ENCODE measurements around the gene SLC33A1.
A peak's percentile ranks its signal among the peaks of the same experiment; 100 is the strongest.

Gene SLC33A1

GRCh38 chr3:155791190-155791589 lies 63.0 kb downstream of the SLC33A1 start:
- Histone ChIP-seq H3K36me3 (peaks cover 0 to 13% (median 0%) of the 10 kb centered on the region in 11 experiments; a peak in 3 of 22 replicates), H4K20me1 (no peaks in the 10 kb centered on the region), H3K9ac (no peak overlapping the region), H3K27ac (peak overlapping the region in 4 of 11 experiments; percentile 16 to 43 (median 36); a peak in 5 of 22 replicates), H3K9me3 (replicated peaks in 1 of 11) (peaks cover 0 to 26% (median 15%) of the 10 kb centered on the region in 11 experiments; a peak in 15 of 22 replicates), H3K4me2 (peak overlapping the region in 1 of 11 experiments; percentile 15; a peak in 1 of 22 replicates), H3K27me3 (no peaks in the 10 kb centered on the region), H3K4me1 (peaks cover 0 to 6% (median 0%) of the 10 kb centered on the region in 10 experiments; a peak in 2 of 20 replicates), H3K4me3 (no peak overlapping the region)
- no peak for TF ChIP-seq Cebpa-rat (IDR thresholded peaks at IDR 0.05)

GRCh38 chr3:155790272-155790925 lies 63.8 kb downstream of the SLC33A1 start:
- Histone ChIP-seq H4K20me1 (no peaks in the 10 kb centered on the region), H3K4me3 (no peak overlapping the region), H3K9ac (no peak overlapping the region), H3K36me3 (peaks cover 0 to 13% (median 0%) of the 10 kb centered on the region in 11 experiments; a peak in 3 of 22 replicates), H3K27me3 (no peaks in the 10 kb centered on the region), H3K27ac (peak overlapping the region in 2 of 11 experiments; percentile 8 to 43; a peak in 2 of 22 replicates), H3K4me1 (peaks cover 0 to 6% (median 0%) of the 10 kb centered on the region in 10 experiments; a peak in 2 of 20 replicates), H3K9me3 (replicated peaks in 1 of 11) (peaks cover 0 to 26% (median 15%) of the 10 kb centered on the region in 11 experiments; a peak in 15 of 22 replicates), H3K4me2 (0 out of 22 replicates have a peak overlapping the region, but pooled peaks of 1 of the 11 experiments have one; percentile 15)
- TF ChIP-seq Cebpa-rat (IDR thresholded peaks at IDR 0.05) = no peak

- Histone ChIP-seq H3K4me1 (peaks cover 0 to 3% (median 0%) of the 10 kb centered on the region in 10 experiments; a peak in 1 of 20 replicates), H3K27ac (no peak overlapping the region), H3K27me3 (no peaks in the 10 kb centered on the region), H4K20me1 (no peaks in the 10 kb centered on the region), H3K9ac (no peak overlapping the region), H3K4me3 (no peak overlapping the region), H3K36me3 (peaks cover 0 to 5% (median 0%) of the 10 kb centered on the region in 11 experiments; a peak in 3 of 22 replicates), H3K4me2 (no peak overlapping the region), H3K9me3 (replicated peaks in 1 of 11) (peaks cover 28 to 40% (median 34%) of the 10 kb centered on the region in 11 experiments)
- no peak for TF ChIP-seq Cebpa-rat (IDR thresholded peaks at IDR 0.05)
Observed at GRCh38 chr3:155785662-155786295, 68.4 kb downstream of the SLC33A1 start.

GRCh38 chr3:155782390-155782953 lies 71.8 kb downstream of the SLC33A1 start:
- no peaks in the 10 kb centered on the region for H4K20me1 ChIP-seq
- no peak overlapping the region for H3K27ac ChIP-seq

GRCh38 chr3:155780291-155780690 lies 73.9 kb downstream of the SLC33A1 start:
- H3K4me3 ChIP-seq = no peak overlapping the region
- no peaks in the 10 kb centered on the region for H4K20me1 ChIP-seq
- no peak for TF ChIP-seq Cebpa-rat (IDR thresholded peaks at IDR 0.05)
- no peaks in the 10 kb centered on the region for H3K27me3 ChIP-seq
- peaks cover 0 to 11% (median 0%) of the 10 kb centered on the region in 10 experiments; a peak in 5 of 20 replicates for H3K4me1 ChIP-seq
- H3K36me3 ChIP-seq = peaks cover 0 to 5% (median 0%) of the 10 kb centered on the region in 11 experiments; a peak in 2 of 22 replicates
- H3K9me3 ChIP-seq (replicated peaks in 1 of 11) = peaks cover 30 to 36% (median 32%) of the 10 kb centered on the region in 11 experiments
- H3K4me2 ChIP-seq = no peak overlapping the region
- no peak overlapping the region for H3K27ac ChIP-seq
- H3K9ac ChIP-seq = no peak overlapping the region

More at GRCh38 chr3:155782390-155782953, 71.8 kb downstream of the SLC33A1 start:
- H3K9me3 ChIP-seq (replicated peaks in 1 of 11) = peaks cover 30 to 36% (median 32%) of the 10 kb centered on the region in 11 experiments
- H3K36me3 ChIP-seq = peaks cover 0 to 5% (median 0%) of the 10 kb centered on the region in 11 experiments; a peak in 2 of 22 replicates
- H3K4me3 ChIP-seq = no peak overlapping the region
- H3K4me1 ChIP-seq = peaks cover 0 to 11% (median 0%) of the 10 kb centered on the region in 10 experiments; a peak in 5 of 20 replicates
- no peak overlapping the region for H3K9ac ChIP-seq
- H3K27me3 ChIP-seq = no peaks in the 10 kb centered on the region
- no peak overlapping the region for H3K4me2 ChIP-seq
- TF ChIP-seq Cebpa-rat (IDR thresholded peaks at IDR 0.05) = no peak

GRCh38 chr3:155778462-155778861 lies 75.8 kb downstream of the SLC33A1 start:
- H3K4me2 ChIP-seq = peak overlapping the region in 2 of 11 experiments; percentile 16 to 20; a peak in 3 of 22 replicates
- no peak overlapping the region for H3K9ac ChIP-seq
- no peak overlapping the region for H3K27ac ChIP-seq

GRCh38 chr3:155772801-155773200 lies 81.4 kb downstream of the SLC33A1 start:
- peaks cover 0 to 16% (median 6%) of the 10 kb centered on the region in 11 experiments; a peak in 7 of 22 replicates for H3K36me3 ChIP-seq
- H4K20me1 ChIP-seq = no peaks in the 10 kb centered on the region
- H3K9ac ChIP-seq = no peak overlapping the region
- peaks cover 26 to 35% (median 29%) of the 10 kb centered on the region in 11 experiments for H3K9me3 ChIP-seq (replicated peaks in 1 of 11)
- peaks cover 0 to 2% (median 0%) of the 10 kb centered on the region in 10 experiments; a peak in 2 of 20 replicates for H3K4me1 ChIP-seq
- TF ChIP-seq Cebpa-rat (IDR thresholded peaks at IDR 0.05) = no peak
- no peak overlapping the region for H3K27ac ChIP-seq
- no peaks in the 10 kb centered on the region for H3K27me3 ChIP-seq
- H3K4me2 ChIP-seq = no peak overlapping the region
- H3K4me3 ChIP-seq = no peak overlapping the region

More at GRCh38 chr3:155778462-155778861, 75.8 kb downstream of the SLC33A1 start:
- Histone ChIP-seq H3K4me1 (peaks cover 0 to 11% (median 0%) of the 10 kb centered on the region in 10 experiments; a peak in 5 of 20 replicates), H3K4me3 (no peak overlapping the region), H3K36me3 (peaks cover 0 to 5% (median 0%) of the 10 kb centered on the region in 11 experiments; a peak in 2 of 22 replicates), H3K27me3 (no peaks in the 10 kb centered on the region), H4K20me1 (no peaks in the 10 kb centered on the region), H3K9me3 (replicated peaks in 1 of 11) (peaks cover 29 to 31% (median 31%) of the 10 kb centered on the region in 11 experiments)
- TF ChIP-seq Cebpa-rat (IDR thresholded peaks at IDR 0.05) = no peak

- H3K4me2 ChIP-seq = no peak overlapping the region
- no peaks in the 10 kb centered on the region for H3K27me3 ChIP-seq
- no peak overlapping the region for H3K27ac ChIP-seq
- no peaks in the 10 kb centered on the region for H3K4me1 ChIP-seq
- no peak overlapping the region for H3K9ac ChIP-seq
- no peaks in the 10 kb centered on the region for H4K20me1 ChIP-seq
- peaks cover 26 to 35% (median 29%) of the 10 kb centered on the region in 11 experiments for H3K9me3 ChIP-seq (replicated peaks in 1 of 11)
- no peak for TF ChIP-seq Cebpa-rat (IDR thresholded peaks at IDR 0.05)
- no peak overlapping the region for H3K4me3 ChIP-seq
- H3K36me3 ChIP-seq = peaks cover 0 to 16% (median 6%) of the 10 kb centered on the region in 11 experiments; a peak in 7 of 22 replicates
Observed at GRCh38 chr3:155771126-155771525, 83.1 kb downstream of the SLC33A1 start.

Data from BLaER1 treated with 17β-estradiol and CSF1 and Interleukin-3, amounts not matched to agents 10 nM and 100 nM (cell line).